Left lung (tissue), 10 donors: ENCODE data around the gene AP2S1. TPM values are rescaled to one million over a fixed set of nuclear protein-coding genes. Genes with fewer than 3 reads are reported as not detected.

Experiments
- ATAC-seq: fragments of 200-7000 bp; cut with Tn5 transposase; one replicate; pipeline ENCODE4 v1.9.1; 2020; ENCODE audit warnings: moderate library complexity
- DNase-seq, 4 donors: peaks; one replicate each; pipeline ENCODE4 v3.0.0-alpha.2; 2013 to 2020
- H3K27ac ChIP-seq, 2 donors: fragments of 200-600 bp; sonication (generic) in 1 of 2; one replicate each; pipeline versions ENCODE4 v1.5.0 to v1.8.0; 2020 to 2021
- H3K27me3 ChIP-seq, 2 donors: fragments of 200-600 bp; sonication (generic) in 1 of 2; one replicate each; pipeline versions ENCODE4 v1.5.0 to v1.8.0; 2020 to 2021
- H3K36me3 ChIP-seq, 2 donors: fragments of 200-600 bp; sonication (generic) in 1 of 2; one replicate each; pipeline versions ENCODE4 v1.5.0 to v1.8.0; 2020 to 2021
- H3K4me1 ChIP-seq, 2 donors: fragments of 200-600 bp; one replicate each; pipeline ENCODE4 v1.8.0; 2021
- H3K4me3 ChIP-seq, 2 donors: fragments of 200-600 bp; sonication (generic) in 1 of 2; one replicate each; pipeline versions ENCODE4 v1.5.0 to v1.8.0; 2020 to 2021; ENCODE audit warnings: mild to moderate bottlenecking in 1 of 2
- H3K9me3 ChIP-seq, 2 donors: fragments of 200-600 bp; sonication (generic) in 1 of 2; one replicate each; pipeline versions ENCODE4 v1.5.0 to v1.8.0; 2020 to 2021
- intact Hi-C, 2 donors: fragments of 100-400 bp; cut with DNase I; formaldehyde crosslinking; loops; one replicate each; pipeline versions ENCODE4 v1.11.2 to v1.14.2; 2022
- polyA plus RNA-seq, 6 donors: library from polyadenylated mRNA; unstranded; fragments of 120-200 nt; gene quantifications; one replicate each; pipeline ENCODE4 v1.2.1, GENCODE V29; 2013; ENCODE audit not compliant: insufficient read length in 6 of 6
- total RNA-seq, 2 donors: library from RNA; stranded (reverse); fragmentation: NEBNext Ultra II Directional; extraction: Animal tissue kit (Norgen Biotek cat#: 25700); gene quantifications; one replicate each; pipeline ENCODE4 v1.2.1, GENCODE V29; 2021
- TF ChIP-seq, protein P1 (sequence below), 2 donors: fragments of 200-600 bp; sonication (generic) in 1 of 2; IDR thresholded peaks; one replicate each; pipeline versions ENCODE4 v1.5.0 to v1.8.0; 2021; ENCODE audit warnings: antibody characterized with exemption in 2 of 2
- donor health status: DM: no; HTN: yes; CAD: no.
- donor health status: DM: no; HTN: no; CAD: no.

AP2S1 gene
- total and polyA plus RNA-seq, 8 donors, result 92.3 to 163 (median 113) TPM

DNA sequence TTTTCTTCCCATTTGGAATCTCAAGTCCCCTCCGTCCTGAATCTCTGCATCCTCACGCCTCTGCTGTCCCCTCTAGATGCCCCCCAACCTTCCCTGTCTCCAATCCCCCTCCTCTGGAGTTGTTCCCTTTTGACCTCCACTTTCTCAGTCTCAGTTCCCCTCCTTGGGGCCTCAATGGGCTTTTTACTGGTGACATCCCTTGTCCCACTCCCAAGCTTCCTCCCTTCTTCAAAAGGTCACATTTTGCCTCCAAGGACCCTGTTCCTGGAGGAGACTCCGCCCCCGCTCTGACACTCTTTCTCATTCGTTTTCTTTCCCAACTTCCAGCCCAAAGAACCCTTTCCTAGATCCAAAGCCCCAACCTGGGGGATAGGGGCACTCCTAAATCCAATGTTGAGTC lies 1.0 kb downstream of the AP2S1 start:
- TF ChIP-seq, protein P1, sequence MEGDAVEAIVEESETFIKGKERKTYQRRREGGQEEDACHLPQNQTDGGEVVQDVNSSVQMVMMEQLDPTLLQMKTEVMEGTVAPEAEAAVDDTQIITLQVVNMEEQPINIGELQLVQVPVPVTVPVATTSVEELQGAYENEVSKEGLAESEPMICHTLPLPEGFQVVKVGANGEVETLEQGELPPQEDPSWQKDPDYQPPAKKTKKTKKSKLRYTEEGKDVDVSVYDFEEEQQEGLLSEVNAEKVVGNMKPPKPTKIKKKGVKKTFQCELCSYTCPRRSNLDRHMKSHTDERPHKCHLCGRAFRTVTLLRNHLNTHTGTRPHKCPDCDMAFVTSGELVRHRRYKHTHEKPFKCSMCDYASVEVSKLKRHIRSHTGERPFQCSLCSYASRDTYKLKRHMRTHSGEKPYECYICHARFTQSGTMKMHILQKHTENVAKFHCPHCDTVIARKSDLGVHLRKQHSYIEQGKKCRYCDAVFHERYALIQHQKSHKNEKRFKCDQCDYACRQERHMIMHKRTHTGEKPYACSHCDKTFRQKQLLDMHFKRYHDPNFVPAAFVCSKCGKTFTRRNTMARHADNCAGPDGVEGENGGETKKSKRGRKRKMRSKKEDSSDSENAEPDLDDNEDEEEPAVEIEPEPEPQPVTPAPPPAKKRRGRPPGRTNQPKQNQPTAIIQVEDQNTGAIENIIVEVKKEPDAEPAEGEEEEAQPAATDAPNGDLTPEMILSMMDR (IDR thresholded peaks at IDR 0.05), result no peak
- H3K27me3 ChIP-seq, result no peaks in the 10 kb centered on the region
- no peaks in the 10 kb centered on the region for H3K9me3 ChIP-seq
- ATAC-seq (no peak), DNase-seq (peak in 1 of 4 donors; percentile 24)
- intact Hi-C loops, result loop anchor here in 1 of 2 donors (10.0 kb wide), 1 partner anchor 95 kb away; no protein-coding TSS in a partner anchor
- H3K4me1 ChIP-seq, result peaks cover 7 to 33% of the 10 kb centered on the region in 2 donors
- peak overlapping the region; percentile 90 for H3K4me3 ChIP-seq
- H3K36me3 ChIP-seq, result peaks cover 0 to 10% of the 10 kb centered on the region in 2 donors
- H3K27ac ChIP-seq, result peak overlapping the region; percentile 87 to 93

DNA sequence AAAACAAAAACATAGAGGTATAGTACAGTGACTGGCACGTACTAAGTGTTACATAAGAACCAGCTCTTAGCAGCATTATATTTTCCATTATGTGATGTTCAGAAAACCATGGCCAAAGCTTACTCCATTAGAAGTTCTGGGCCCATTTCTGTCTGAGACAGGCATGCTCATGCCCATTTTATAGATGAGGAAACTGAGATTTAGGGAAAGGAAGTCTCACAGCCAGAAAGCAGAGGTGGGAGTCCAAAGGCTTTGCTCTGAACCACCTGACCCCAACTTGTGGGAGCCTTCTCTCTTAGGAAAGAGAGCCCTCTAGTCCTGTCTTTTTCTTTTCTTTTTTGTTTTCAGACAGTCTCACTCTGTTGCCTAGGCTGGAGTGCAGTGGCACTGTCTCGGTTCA lies 2.3 kb downstream of the AP2S1 start:
- ATAC-seq (no peak), DNase-seq (no peak)
- TF ChIP-seq, protein P1 (IDR thresholded peaks at IDR 0.05), result no peak
- peaks cover 0 to 22% of the 10 kb centered on the region in 2 donors for H3K36me3 ChIP-seq
- no peaks in the 10 kb centered on the region for H3K9me3 ChIP-seq
- intact Hi-C loops, result loop anchor here in 1 of 2 donors (10.0 kb wide), 1 partner anchor 94 kb away; no protein-coding TSS in a partner anchor
- no peak overlapping the region for H3K4me3 ChIP-seq
- no peaks in the 10 kb centered on the region for H3K27me3 ChIP-seq
- peak overlapping the region; percentile 87 to 93 for H3K27ac ChIP-seq
- H3K4me1 ChIP-seq, result peaks cover 7 to 33% of the 10 kb centered on the region in 2 donors

DNA sequence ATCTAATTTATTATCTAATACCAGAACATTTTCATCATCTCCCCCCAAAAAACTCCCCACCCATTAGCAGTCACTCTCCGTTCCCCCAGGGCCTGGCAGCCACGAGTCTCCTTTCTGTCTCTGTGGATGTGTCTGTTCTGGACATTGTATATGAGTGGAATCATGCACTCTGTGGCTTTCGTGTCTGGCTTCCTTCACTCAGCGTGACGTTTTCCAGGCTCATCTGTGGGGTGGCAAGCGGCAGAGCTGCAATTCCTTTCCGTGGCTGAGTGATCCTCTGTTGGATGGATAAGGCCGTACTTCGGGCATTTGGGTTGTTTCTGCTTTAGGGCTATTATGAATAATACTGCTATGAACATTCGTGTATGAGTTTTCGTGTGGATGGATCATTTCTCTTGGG lies 3.1 kb downstream of the AP2S1 start:
- Histone ChIP-seq H3K27ac (no peak overlapping the region), H3K27me3 (no peaks in the 10 kb centered on the region), H3K36me3 (peaks cover 0 to 31% of the 10 kb centered on the region in 2 donors), H3K9me3 (no peaks in the 10 kb centered on the region), H3K4me3 (no peak overlapping the region), H3K4me1 (peaks cover 7 to 33% of the 10 kb centered on the region in 2 donors)
- intact Hi-C loops, result loop anchor here in 1 of 2 donors (10.0 kb wide), 1 partner anchor 93 kb away; no protein-coding TSS in a partner anchor
- ATAC-seq (no peak), DNase-seq (peak in 1 of 4 donors; percentile 10)
- TF ChIP-seq, protein P1 (IDR thresholded peaks at IDR 0.05), result no peak

DNA sequence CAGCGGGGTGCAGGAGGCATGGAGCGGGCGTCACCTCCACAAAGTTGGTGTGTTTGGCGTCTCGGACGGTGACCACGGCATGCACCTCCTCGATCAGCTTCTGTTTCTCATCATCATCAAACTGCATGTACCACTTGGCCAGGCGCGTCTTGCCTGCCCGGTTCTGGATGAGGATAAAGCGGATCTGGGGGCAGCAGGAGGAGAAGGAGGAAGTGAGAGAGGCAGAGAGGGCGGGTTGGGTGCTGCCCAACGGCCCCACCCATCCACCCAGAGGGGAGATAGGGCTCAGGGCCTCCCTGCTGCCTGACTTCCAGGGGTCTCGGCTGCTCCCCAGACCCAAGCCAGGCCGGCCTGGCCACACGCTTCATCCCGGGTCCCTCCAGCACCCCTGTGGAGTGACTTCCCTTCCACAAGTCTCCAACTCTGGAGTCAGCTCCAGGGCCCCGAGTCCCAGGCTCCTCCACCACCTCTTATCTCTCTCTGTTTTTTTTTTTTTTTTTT lies 4.6 kb downstream of the AP2S1 start:
- intact Hi-C loops, result loop anchor here in 1 of 2 donors (10.0 kb wide), 1 partner anchor 91 kb away; no protein-coding TSS in a partner anchor
- Histone ChIP-seq H3K36me3 (peaks cover 0 to 46% of the 10 kb centered on the region in 2 donors), H3K4me3 (no peak overlapping the region), H3K27me3 (no peaks in the 10 kb centered on the region), H3K27ac (no peak overlapping the region), H3K4me1 (peaks cover 7 to 33% of the 10 kb centered on the region in 2 donors), H3K9me3 (no peaks in the 10 kb centered on the region)
- no peak for DNase-seq
- TF ChIP-seq, protein P1 (IDR thresholded peaks at IDR 0.05), result no peak
- no peak for ATAC-seq

DNA sequence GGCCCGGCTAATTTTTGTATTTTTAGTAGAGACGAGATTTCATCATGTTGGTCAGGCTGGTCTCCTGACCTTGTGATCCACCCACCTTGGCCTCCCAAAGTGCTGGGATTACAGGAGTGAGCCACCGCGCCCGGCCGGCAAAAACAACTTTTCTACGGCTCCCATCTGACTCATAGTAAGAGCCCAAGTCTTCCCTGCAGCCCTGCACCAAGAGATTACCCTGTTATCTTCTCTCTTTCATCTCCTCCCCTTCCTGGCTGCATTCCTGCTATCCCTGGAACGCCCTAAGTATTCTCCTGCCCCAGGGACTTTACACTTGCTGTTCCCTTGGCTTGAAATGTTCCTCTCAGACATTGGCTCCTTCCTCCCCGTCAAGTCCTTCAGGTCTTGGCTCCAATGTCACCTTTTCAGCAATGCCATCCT lies 6.6 kb downstream of the AP2S1 start:
- Histone ChIP-seq H3K36me3 (peaks cover 0 to 58% of the 10 kb centered on the region in 2 donors), H3K27ac (no peak overlapping the region), H3K9me3 (no peaks in the 10 kb centered on the region), H3K4me3 (no peak overlapping the region), H3K4me1 (peaks cover 2 to 28% of the 10 kb centered on the region in 2 donors), H3K27me3 (no peaks in the 10 kb centered on the region)
- TF ChIP-seq, protein P1 (IDR thresholded peaks at IDR 0.05), result no peak
- ATAC-seq (no peak), DNase-seq (no peak)
- intact Hi-C loops, result loop anchor here (5.0 to 10.0 kb wide), 2 partner anchors 87 to 89 kb away; no protein-coding TSS in a partner anchor
